ENCODE data around the gene GAL.

The GAL gene

GRCh38 chr11:68689737-68690625, 5.6 kb downstream of the GAL start:
- no peak for TF ChIP-seq CTCF (IDR thresholded peaks at IDR 0.05)
- Histone ChIP-seq H3K27ac (no peak overlapping the region), H3K4me3 (no peak overlapping the region)
- DNase-seq (ENCODE audit: low spot score): no peak

GRCh38 chr11:68690671-68691401, 6.5 kb downstream of the GAL start:
- no peak for DNase-seq (ENCODE audit: low spot score)
- no peak for TF ChIP-seq CTCF (IDR thresholded peaks at IDR 0.05)
- Histone ChIP-seq H3K27ac (no peak overlapping the region), H3K4me3 (no peak overlapping the region)

GRCh38 chr11:68691402-68691784, 7.0 kb downstream of the GAL start:
- Histone ChIP-seq H3K4me3 (no peak overlapping the region), H3K27ac (no peak overlapping the region)
- no peak for TF ChIP-seq CTCF (IDR thresholded peaks at IDR 0.05)
- no peak for DNase-seq (ENCODE audit: low spot score)

- DNase-seq (ENCODE audit: low spot score): no peak
- TF ChIP-seq CTCF (IDR thresholded peaks at IDR 0.05): no peak
- Histone ChIP-seq H3K27ac (no peak overlapping the region), H3K4me3 (no peak overlapping the region)
Observed at GRCh38 chr11:68692115-68692514, 7.8 kb downstream of the GAL start.

GRCh38 chr11:68692871-68693483, 8.6 kb downstream of the GAL start:
- TF ChIP-seq CTCF (IDR thresholded peaks at IDR 0.05): no peak
- no peak overlapping the region for H3K27ac ChIP-seq
- H3K4me3 ChIP-seq: no peak overlapping the region
- no peak for DNase-seq (ENCODE audit: low spot score)

GRCh38 chr11:68693484-68693882, 9.1 kb downstream of the GAL start:
- DNase-seq (ENCODE audit: low spot score): no peak
- Histone ChIP-seq H3K4me3 (no peak overlapping the region), H3K27ac (no peak overlapping the region)
- no peak for TF ChIP-seq CTCF (IDR thresholded peaks at IDR 0.05)

All from coronary artery (tissue), 2 donors.